RWPE2 (cell line): ENCODE results near the gene CHMP6.
"Not testable (repeated sequence)": the region's sequence is repeated elsewhere in the genome, so short reads cannot be mapped to it uniquely, and the experiment has no call there.

Experiments used
- ATAC-seq: fragments of 200-7000 bp; cut with Tn5 transposase; 3 replicates; pipeline ENCODE4 v1.9.1; 2021; ENCODE audit warnings: low read depth
- DNase-seq: peaks from one replicate; pipeline ENCODE4 v3.0.0-alpha.2; 2020; ENCODE audit warnings: low spot score
- H3K27ac ChIP-seq: fragments of 450-650 bp; 2 replicates; pipeline ENCODE4 v1.5.1; 2017; ENCODE audit warnings: mild to moderate bottlenecking; ENCODE audit not compliant: poor library complexity, severe bottlenecking
- H3K27me3 ChIP-seq: fragments of 250-450 bp; sonication (Bioruptor Pico); 2 replicates; pipeline ENCODE4 v1.5.1; 2021; ENCODE audit warnings: mild to moderate bottlenecking, moderate library complexity; ENCODE audit not compliant: insufficient read depth, poor library complexity, severe bottlenecking
- H3K36me3 ChIP-seq: fragments of 250-450 bp; sonication (Bioruptor Pico); 2 replicates; pipeline ENCODE4 v1.5.1; 2020; ENCODE audit warnings: low read depth, mild to moderate bottlenecking, moderate library complexity
- H3K4me1 ChIP-seq: fragments of 250-450 bp; sonication (Bioruptor Pico); 2 replicates; pipeline ENCODE4 v1.5.1; 2021; ENCODE audit warnings: mild to moderate bottlenecking, moderate library complexity; ENCODE audit not compliant: insufficient read depth, poor library complexity, severe bottlenecking
- H3K4me3 ChIP-seq: fragments of 250-450 bp; sonication (Bioruptor Pico); 2 replicates; pipeline ENCODE4 v1.5.1; 2021; ENCODE audit warnings: mild to moderate bottlenecking, moderate library complexity; ENCODE audit not compliant: severe bottlenecking
- H3K9me3 ChIP-seq: fragments of 250-450 bp; sonication (Bioruptor Pico); 2 replicates; pipeline ENCODE4 v1.5.1; 2021; ENCODE audit warnings: mild to moderate bottlenecking, moderate library complexity; ENCODE audit not compliant: severe bottlenecking
- CTCF ChIP-seq: fragments of 450-650 bp; IDR thresholded peaks from one replicate; pipeline ENCODE4 v1.5.1; 2017; ENCODE audit warnings: mild to moderate bottlenecking, moderate library complexity; ENCODE audit not compliant: poor library complexity, severe bottlenecking

The CHMP6 gene

GRCh38 chr17:81012574-81013447 is 21.2 kb downstream of the CHMP6 start:
- H3K27me3 ChIP-seq, result no peaks in the 10 kb centered on the region
- ATAC-seq (no peak), DNase-seq (no peak)
- peaks cover 7% of the 10 kb centered on the region for H3K9me3 ChIP-seq
- no peak overlapping the region for H3K4me3 ChIP-seq
- H3K36me3 ChIP-seq, result no peaks in the 10 kb centered on the region
- H3K4me1 ChIP-seq, result no peaks in the 10 kb centered on the region
- H3K27ac ChIP-seq, result no peak overlapping the region
- TF ChIP-seq CTCF, result no peak

DNA sequence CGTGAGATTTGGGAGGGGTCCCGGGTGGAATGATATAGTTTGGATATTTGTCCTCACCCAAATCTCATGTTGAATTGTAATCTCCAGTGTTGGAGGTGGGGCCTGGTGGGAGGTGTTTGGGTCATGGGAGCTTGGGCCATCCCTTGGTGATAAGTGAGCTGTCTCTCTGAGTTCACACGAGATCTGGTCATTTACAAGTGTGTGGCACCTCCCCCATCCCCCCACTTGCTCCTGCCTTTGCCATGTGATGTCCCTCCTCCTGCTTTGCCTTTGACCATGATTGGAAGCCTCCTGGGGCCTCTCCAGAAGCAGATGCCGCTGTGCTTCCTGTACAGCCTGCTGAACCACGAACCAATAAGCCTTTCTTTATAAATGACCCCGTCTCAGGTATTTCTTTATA is 22.0 kb downstream of the CHMP6 start:
- TF ChIP-seq CTCF, result no peak
- H3K4me1 ChIP-seq, result no peaks in the 10 kb centered on the region
- H3K9me3 ChIP-seq, result peaks cover 7% of the 10 kb centered on the region
- H3K36me3 ChIP-seq, result no peaks in the 10 kb centered on the region
- no peak overlapping the region for H3K27ac ChIP-seq
- no peak overlapping the region for H3K4me3 ChIP-seq
- ATAC-seq (no peak), DNase-seq (no peak)
- H3K27me3 ChIP-seq, result no peaks in the 10 kb centered on the region

- no peak for DNase-seq
- Histone ChIP-seq H3K9me3 (peaks cover 7% of the 10 kb centered on the region), H3K4me3 (no peak overlapping the region), H3K27ac (no peak overlapping the region), H3K27me3 (no peaks in the 10 kb centered on the region), H3K4me1 (no peaks in the 10 kb centered on the region), H3K36me3 (no peaks in the 10 kb centered on the region)
- ATAC-seq, result no peak
- TF ChIP-seq CTCF, result no peak
These were observed 23.5 kb downstream of the CHMP6 start for GRCh38 chr17:81015136-81015535.

DNA sequence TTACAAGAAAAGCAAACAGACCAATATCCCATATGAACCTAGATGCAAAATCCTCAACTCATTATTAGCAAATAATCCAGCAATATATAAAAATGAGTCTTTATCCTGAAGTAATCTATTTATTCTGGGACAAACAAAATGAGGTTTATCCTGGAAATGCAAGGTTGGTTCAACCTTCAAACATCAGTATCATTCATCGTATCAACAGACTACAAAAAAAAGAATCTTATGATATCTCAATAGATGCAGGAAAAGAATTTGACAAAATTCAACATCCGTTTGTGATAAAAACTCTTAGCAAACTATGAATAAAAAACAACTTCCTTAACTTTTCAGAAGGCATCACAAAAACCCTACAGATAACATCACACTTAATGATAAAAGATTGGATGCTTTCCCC is 24.9 kb downstream of the CHMP6 start:
- Histone ChIP-seq H3K4me3 (no peak overlapping the region), H3K27me3 (no peaks in the 10 kb centered on the region), H3K4me1 (peaks cover 6% of the 10 kb centered on the region), H3K27ac (no peak overlapping the region), H3K9me3 (peaks cover under 1% of the 10 kb centered on the region), H3K36me3 (no peaks in the 10 kb centered on the region)
- TF ChIP-seq CTCF, result no peak
- no peak for DNase-seq
- ATAC-seq, result no peak

GRCh38 chr17:81017330-81017729 is 25.7 kb downstream of the CHMP6 start:
- H3K27me3 ChIP-seq, H3K4me3 ChIP-seq, H3K9me3 ChIP-seq, H3K4me1 ChIP-seq, H3K36me3 ChIP-seq, DNase-seq, ATAC-seq, H3K27ac ChIP-seq: not testable (repeated sequence)
